ENCODE measurements around the gene A1BG.
A peak's percentile ranks its signal among the peaks of the same experiment; 100 is the strongest.

Gene A1BG

GRCh38 chr19:58349590-58349989 is 3.7 kb downstream of the A1BG start:
- H3K27ac ChIP-seq: no peak overlapping the region
- TF ChIP-seq CTCF (IDR thresholded peaks at IDR 0.05) (no peak), ZFX (IDR thresholded peaks at IDR 0.05; ENCODE audit: borderline replicate concordance) (no peak)

GRCh38 chr19:58348080-58348479 is 5.2 kb downstream of the A1BG start:
- peak overlapping the region; percentile 48 for H3K27ac ChIP-seq

- peak overlapping the region; percentile 48 for H3K27ac ChIP-seq
- TF ChIP-seq ZFX (IDR thresholded peaks at IDR 0.05; ENCODE audit: borderline replicate concordance): no peak
- no peak for TF ChIP-seq CTCF (IDR thresholded peaks at IDR 0.05)
Measured at GRCh38 chr19:58346961-58347929, 6.0 kb downstream of the A1BG start.

GRCh38 chr19:58345558-58345957 is 7.7 kb downstream of the A1BG start:
- no peak overlapping the region for H3K27ac ChIP-seq
- TF ChIP-seq CTCF (IDR thresholded peaks at IDR 0.05) (no peak), ZFX (IDR thresholded peaks at IDR 0.05; ENCODE audit: borderline replicate concordance) (no peak)

- peak; percentile 16; the same call in 1 of the 2 replicates for TF ChIP-seq CTCF (IDR thresholded peaks at IDR 0.05)
- TF ChIP-seq ZFX (IDR thresholded peaks at IDR 0.05; ENCODE audit: borderline replicate concordance): no peak
Measured at GRCh38 chr19:58338825-58339558, 14.3 kb downstream of the A1BG start.

GRCh38 chr19:58338336-58338735 is 15.0 kb downstream of the A1BG start:
- no peak overlapping the region for H3K27ac ChIP-seq
- TF ChIP-seq CTCF (IDR thresholded peaks at IDR 0.05) (no peak), ZFX (IDR thresholded peaks at IDR 0.05; ENCODE audit: borderline replicate concordance) (no peak)

More at GRCh38 chr19:58338825-58339558, 14.3 kb downstream of the A1BG start:
- H3K27ac ChIP-seq: no peak overlapping the region

GRCh38 chr19:58336820-58337219 is 16.5 kb downstream of the A1BG start:
- H3K27ac ChIP-seq: no peak overlapping the region
- TF ChIP-seq ZFX (IDR thresholded peaks at IDR 0.05; ENCODE audit: borderline replicate concordance): no peak
- no peak for TF ChIP-seq CTCF (IDR thresholded peaks at IDR 0.05)
